Naive thymus-derived CD4-positive, alpha-beta T cell (primary cell): ENCODE results near the gene ZER1. TPM values are rescaled to one million over a fixed set of nuclear protein-coding genes. Genes with fewer than 3 reads are reported as not detected.
A peak's percentile ranks its signal among the peaks of the same experiment; 100 is the strongest.

Experiments used
- ATAC-seq: fragments of 150-1000 bp; cut with Tn5 transposase; 2 replicates; pipeline ENCODE4 v1.10.0; 2021; ENCODE audit warnings: mild to moderate bottlenecking, moderate library complexity
- CTCF ChIA-PET: fragments of 350-600 bp; sonication (Branson Sonifier 250); formaldehyde crosslinking; loops from one replicate; lab custom pipeline; 2021; ENCODE audit warnings: antibody characterized with exemption; lab: Charles Lee
- POLR2A ChIA-PET: fragments of 350-600 bp; sonication (Branson Sonifier 250); formaldehyde crosslinking; loops from one replicate; lab custom pipeline; 2021; ENCODE audit warnings: antibody characterized with exemption, inconsistent platforms; lab: Charles Lee
- DNase-seq, 9 donors: peaks; one replicate each; pipeline versions ENCODE4 v3.0.0 to v3.0.0-alpha.2; 2020 to 2022; ENCODE audit warnings: mixed read lengths in 1 of 9
- H3K27ac ChIP-seq: one replicate; pipeline ENCODE4 v1.7.0; 2013; ENCODE audit warnings: mild to moderate bottlenecking, low read depth, low read length, moderate library complexity
- H3K27me3 ChIP-seq, 2 donors: one replicate each; pipeline ENCODE4 v1.7.0; 2013; ENCODE audit warnings: low read length in 2 of 2, mild to moderate bottlenecking in 2 of 2, moderate library complexity in 2 of 2; ENCODE audit not compliant: control insufficient read depth in 2 of 2, insufficient read depth in 2 of 2
- H3K36me3 ChIP-seq, 3 experiments: 1 replicate in 2 of 3; 2 replicates in 1 of 3; pipeline ENCODE4 v1.7.0; 2013; ENCODE audit warnings: low read length in 3 of 3, mild to moderate bottlenecking in 3 of 3, moderate library complexity in 1 of 3; ENCODE audit not compliant: insufficient read depth in 3 of 3, control insufficient read depth in 2 of 3
- H3K4me1 ChIP-seq, 2 donors: one replicate each; pipeline ENCODE4 v1.7.0; 2013; ENCODE audit warnings: low read length in 2 of 2, mild to moderate bottlenecking in 2 of 2, moderate library complexity in 1 of 2; ENCODE audit not compliant: control insufficient read depth in 2 of 2, insufficient read depth in 2 of 2
- H3K4me3 ChIP-seq: 2 replicates; pipeline ENCODE4 v1.7.0; 2013; ENCODE audit warnings: mild to moderate bottlenecking, low read length
- H3K9me3 ChIP-seq, 3 experiments: 1 replicate in 2 of 3; 2 replicates in 1 of 3; pipeline ENCODE4 v1.7.0; 2013; ENCODE audit warnings: low read length in 3 of 3; ENCODE audit not compliant: control insufficient read depth in 2 of 3
- H3K27ac Mint-ChIP-seq, 9 donors: one replicate each; pipeline ENCODE4 v1.8.0; 2020 to 2022; ENCODE audit warnings: mixed read lengths in 9 of 9, mild to moderate bottlenecking in 8 of 9, moderate library complexity in 5 of 9, inconsistent platforms in 2 of 9
- H3K27me3 Mint-ChIP-seq, 5 donors: one replicate each; pipeline ENCODE4 v1.8.0; 2021 to 2022; ENCODE audit warnings: mixed read lengths in 5 of 5, mild to moderate bottlenecking in 1 of 5
- H3K36me3 Mint-ChIP-seq, 5 donors: one replicate each; pipeline ENCODE4 v1.8.0; 2020 to 2022; ENCODE audit warnings: mixed read lengths in 5 of 5, mild to moderate bottlenecking in 3 of 5, inconsistent platforms in 1 of 5
- H3K4me1 Mint-ChIP-seq, 7 donors: one replicate each; pipeline ENCODE4 v1.8.0; 2020 to 2022; ENCODE audit warnings: mixed read lengths in 7 of 7, mild to moderate bottlenecking in 3 of 7, inconsistent platforms in 1 of 7
- H3K4me3 Mint-ChIP-seq, 10 donors: one replicate each; pipeline ENCODE4 v1.8.0; 2020 to 2022; ENCODE audit warnings: mild to moderate bottlenecking in 10 of 10, mixed read lengths in 10 of 10, moderate library complexity in 6 of 10, inconsistent platforms in 2 of 10
- H3K9me3 Mint-ChIP-seq, 11 donors: one replicate each; pipeline ENCODE4 v1.8.0; 2020 to 2022; ENCODE audit warnings: mixed read lengths in 11 of 11, mild to moderate bottlenecking in 4 of 11, inconsistent platforms in 1 of 11, moderate library complexity in 1 of 11
- intact Hi-C, 2 donors: fragments of 100-400 bp; cut with micrococcal nuclease; formaldehyde crosslinking; loops; one replicate each; pipeline ENCODE4 v1.15.1; 2023
- polyA plus RNA-seq, 2 donors: library from polyadenylated mRNA; unstranded; fragments of 300-500 nt; fragmentation: Illumina TruSeq; gene quantifications; one replicate each; pipeline ENCODE4 v1.2.3, GENCODE V29; 2021
- total RNA-seq, 6 experiments: library from RNA in 5 of 6; stranded (reverse) in 5 of 6; gene quantifications; 1 replicate in 5 of 6; 2 replicates in 1 of 6; pipeline ENCODE4 v1.2.3 and lab custom pipeline; 2021 to 2026

ZER1 gene
- total and polyA plus RNA-seq, 7 experiments from 2014 or later = 22.7 to 57.7 (median 37.6) TPM

GRCh38 chr9:128771094-128771721 is 519 bp downstream of the ZER1 start:
- ChIA-PET CTCF (interaction anchor here (1.1 kb wide), 1 partner anchor 22 kb away, joined by 3 read pairs; no protein-coding TSS in a partner anchor), POLR2A (interaction anchor here (0.5 to 3.3 kb wide), 16 partner anchors 9 to 400 kb away, joined by 3 to 31 read pairs (median 4); partner anchors contain the start of genes ENDOG, SET, TBC1D13 and URM1)
- Mint-ChIP-seq H3K4me1 (peaks cover 21 to 42% (median 39%) of the 10 kb centered on the region in 7 donors), H3K27me3 (no peaks in the 10 kb centered on the region), H3K4me3 (peak overlapping the region; percentile 95 to 99 (median 98)), H3K36me3 (peaks cover 0 to 14% (median 5%) of the 10 kb centered on the region in 5 donors), H3K9me3 (peaks cover 0 to 4% (median 0%) of the 10 kb centered on the region in 11 donors), H3K27ac (peak overlapping the region; percentile 93 to 100 (median 100))
- intact Hi-C loops = loop anchor here (1.0 to 5.0 kb wide), 15 partner anchors 16 to 494 kb away; partner anchors contain the start of genes DYNC2I2 (in 2 of the 2), ENDOG (in 2 of the 2), LRRC8A (in 2 of the 2) and TBC1D13 (in 2 of the 2)
- Histone ChIP-seq H3K4me3 (peak overlapping the region; percentile 97), H3K27me3 (no peaks in the 10 kb centered on the region), H3K27ac (peak overlapping the region; percentile 93), H3K36me3 (peaks cover 0 to 14% (median 0%) of the 10 kb centered on the region in 3 experiments), H3K9me3 (peaks cover 0 to 5% (median 0%) of the 10 kb centered on the region in 3 experiments), H3K4me1 (peaks cover 7 to 12% of the 10 kb centered on the region in 2 donors)
- ATAC-seq (peak; percentile 33), DNase-seq (peak in 6 of 9 donors; percentile 34 to 53 (median 42))

GRCh38 chr9:128770286-128771030 is 1.3 kb downstream of the ZER1 start:
- Mint-ChIP-seq H3K4me1 (peaks cover 21 to 47% (median 39%) of the 10 kb centered on the region in 7 donors), H3K36me3 (peaks cover 0 to 17% (median 5%) of the 10 kb centered on the region in 5 donors), H3K27ac (peak overlapping the region; percentile 93 to 100 (median 100)), H3K27me3 (no peaks in the 10 kb centered on the region), H3K9me3 (peaks cover 0 to 4% (median 0%) of the 10 kb centered on the region in 11 donors), H3K4me3 (peak overlapping the region; percentile 95 to 99 (median 98))
- H3K9me3 ChIP-seq = no peaks in the 10 kb centered on the region
- no peak for ATAC-seq
- H3K4me3 ChIP-seq = peak overlapping the region; percentile 97
- H3K4me1 ChIP-seq = peaks cover 7 to 12% of the 10 kb centered on the region in 2 donors
- no peaks in the 10 kb centered on the region for H3K27me3 ChIP-seq
- DNase-seq = no peak
- peaks cover 0 to 14% (median 0%) of the 10 kb centered on the region in 3 experiments for H3K36me3 ChIP-seq
- POLR2A ChIA-PET = interaction anchor here (0.8 to 3.3 kb wide), 13 partner anchors 8 to 264 kb away, joined by 3 to 31 read pairs (median 5); partner anchors contain the start of genes ENDOG, SET, TBC1D13 and ZDHHC12
- CTCF ChIA-PET = interaction anchor here (1.1 kb wide), 1 partner anchor 23 kb away, joined by 3 read pairs; no protein-coding TSS in a partner anchor
- H3K27ac ChIP-seq = peak overlapping the region; percentile 93
- intact Hi-C loops = loop anchor here (1.0 to 5.0 kb wide), 15 partner anchors 17 to 493 kb away; partner anchors contain the start of genes DYNC2I2 (in 2 of the 2), ENDOG (in 2 of the 2), LRRC8A (in 2 of the 2) and TBC1D13 (in 2 of the 2)

GRCh38 chr9:128768606-128769005 is 3.1 kb downstream of the ZER1 start:
- Mint-ChIP-seq H3K36me3 (peaks cover 0 to 22% (median 2%) of the 10 kb centered on the region in 5 donors), H3K4me1 (peaks cover 26 to 62% (median 52%) of the 10 kb centered on the region in 7 donors)
- H3K27me3 ChIP-seq = no peaks in the 10 kb centered on the region

GRCh38 chr9:128765499-128765898 is 6.2 kb downstream of the ZER1 start:
- ATAC-seq = no peak
- DNase-seq = no peak
- H3K27ac Mint-ChIP-seq = peak overlapping the region in 1 of 9 donors; percentile 78
- H3K9me3 Mint-ChIP-seq = no peaks in the 10 kb centered on the region
- Histone ChIP-seq H3K4me3 (no peak overlapping the region), H3K9me3 (no peaks in the 10 kb centered on the region), H3K27me3 (no peaks in the 10 kb centered on the region), H3K27ac (no peak overlapping the region), H3K36me3 (peaks cover 0 to 14% (median 0%) of the 10 kb centered on the region in 3 experiments), H3K4me1 (peaks cover under 1 to 3% of the 10 kb centered on the region in 2 donors)
- intact Hi-C loops = no loop called here
- ChIA-PET POLR2A (no interaction called here), CTCF (no interaction called here)
- H3K4me3 Mint-ChIP-seq = no peak overlapping the region
- H3K4me1 Mint-ChIP-seq = peaks cover 18 to 56% (median 46%) of the 10 kb centered on the region in 7 donors
- no peaks in the 10 kb centered on the region for H3K27me3 Mint-ChIP-seq
- peaks cover 0 to 22% (median 0%) of the 10 kb centered on the region in 5 donors for H3K36me3 Mint-ChIP-seq

More at GRCh38 chr9:128768606-128769005, 3.1 kb downstream of the ZER1 start:
- peaks cover 7 to 12% of the 10 kb centered on the region in 2 donors for H3K4me1 ChIP-seq
- DNase-seq (no peak), ATAC-seq (no peak)
- Mint-ChIP-seq H3K4me3 (peak overlapping the region in 3 of 10 donors; percentile 3 to 99 (median 65)), H3K27me3 (no peaks in the 10 kb centered on the region), H3K27ac (peak overlapping the region in 6 of 9 donors; percentile 2 to 100 (median 51)), H3K9me3 (no peaks in the 10 kb centered on the region)
- ChIA-PET POLR2A (interaction anchor here (0.6 to 0.7 kb wide), 2 partner anchors 215 to 696 kb away, joined by 3 read pairs; no protein-coding TSS in a partner anchor), CTCF (no interaction called here)
- intact Hi-C loops = no loop called here
- H3K4me3 ChIP-seq = no peak overlapping the region
- H3K27ac ChIP-seq = no peak overlapping the region
- H3K9me3 ChIP-seq = no peaks in the 10 kb centered on the region
- peaks cover 0 to 18% (median 0%) of the 10 kb centered on the region in 3 experiments for H3K36me3 ChIP-seq

- ChIA-PET CTCF (interaction anchor here (0.6 kb wide), 1 partner anchor 873 kb away, joined by 3 read pairs; no protein-coding TSS in a partner anchor), POLR2A (no interaction called here)
Observed at GRCh38 chr9:128764361-128764760, 7.4 kb downstream of the ZER1 start.

More at GRCh38 chr9:128764361-128764760, 7.4 kb downstream of the ZER1 start:
- H3K27ac Mint-ChIP-seq = peak overlapping the region in 1 of 9 donors; percentile 63
- no peaks in the 10 kb centered on the region for H3K27me3 ChIP-seq
- H3K9me3 ChIP-seq = no peaks in the 10 kb centered on the region
- peaks cover 10 to 46% (median 35%) of the 10 kb centered on the region in 7 donors for H3K4me1 Mint-ChIP-seq
- H3K4me1 ChIP-seq = no peaks in the 10 kb centered on the region
- H3K27me3 Mint-ChIP-seq = no peaks in the 10 kb centered on the region
- DNase-seq (no peak), ATAC-seq (no peak)
- H3K27ac ChIP-seq = no peak overlapping the region
- peaks cover 0 to 14% (median 0%) of the 10 kb centered on the region in 3 experiments for H3K36me3 ChIP-seq
- no peak overlapping the region for H3K4me3 Mint-ChIP-seq
- no peak overlapping the region for H3K4me3 ChIP-seq
- H3K36me3 Mint-ChIP-seq = peaks cover 0 to 17% (median 0%) of the 10 kb centered on the region in 5 donors
- intact Hi-C loops = no loop called here
- H3K9me3 Mint-ChIP-seq = no peaks in the 10 kb centered on the region
